ENCODE data around the gene CARNS1. TPM values are rescaled to one million over a fixed set of nuclear protein-coding genes. Genes with fewer than 3 reads are reported as not detected.

CARNS1 gene
- total and polyA plus RNA-seq, 9 of the 15 experiments (the other 6 are each of a cell fraction or from before 2014, with no cell fraction given), result 0.01 to 0.18 (median 0.06) TPM; not detected in 3

- 1% methylated on average over 23 of the region's 40 CpGs for WGBS (ENCODE audit: insufficient coverage, low coverage, missing lambda C conversion rate)
- no TSS peak for BruUV-seq (replicated peaks)
- ATAC-seq (peak; percentile 62), FAIRE-seq (peak; percentile 89), DNase-seq (ENCODE audit: extremely low read depth in 1 of 4, low spot score in 3 of 4) (peak; percentile 86 to 91 (median 89))
- Histone ChIP-seq H3K4me2 (ENCODE audit: insufficient read depth, low read length) (peak overlapping the region; percentile 79), H3K27me3 (ENCODE audit: control insufficient read depth in 2 of 2, insufficient read depth in 2 of 2, low read length in 2 of 2) (no peaks in the 10 kb centered on the region), H3K9me3 (replicated peaks; ENCODE audit: control insufficient read depth, insufficient read depth, low read depth, low read length) (no peaks in the 10 kb centered on the region), H3K79me2 (ENCODE audit: control insufficient read depth, insufficient read depth, low read length) (peaks cover 39% of the 10 kb centered on the region; the same call in 2 of the 3 replicates), H3K36me3 (ENCODE audit: control insufficient read depth, insufficient read depth, low read length) (no peaks in the 10 kb centered on the region), H2AFZ (ENCODE audit: low read depth, low read length) (peak overlapping the region; percentile 73), H3K4me1 (replicated peaks in 1 of 2; ENCODE audit: control insufficient read depth in 2 of 2, insufficient read depth in 2 of 2, low read length in 2 of 2) (peaks cover 58 to 79% of the 10 kb centered on the region in 2 experiments), H4K20me1 (replicated peaks; ENCODE audit: control insufficient read depth, insufficient read depth, low read length) (no peaks in the 10 kb centered on the region), H3K9me1 (ENCODE audit: control insufficient read depth, insufficient read depth, low read length) (no peaks in the 10 kb centered on the region), H3K27ac (ENCODE audit: extremely low read depth, low read depth, low read length) (peak overlapping the region; percentile 95), H3K4me3 (peak overlapping the region; percentile 96), H3K9ac (ENCODE audit: insufficient read depth in 1 of 2, low read depth in 2 of 2, low read length in 2 of 2) (peak overlapping the region; percentile 90 to 95)
- CTCF ChIA-PET (ENCODE audit: low intra/inter-chr PET ratio), result interaction anchor here (0.7 to 4.1 kb wide), 4 partner anchors 16 to 53 kb away, joined by 3 to 21 read pairs (median 4); partner anchors contain the start of gene POLD4
- intact Hi-C loops (cut with micrococcal nuclease), result no loop called here
- POLR2A ChIA-PET, result interaction anchor here (0.5 to 2.3 kb wide), 7 partner anchors 9 to 273 kb away, joined by 3 to 11 read pairs (median 3); no protein-coding TSS in a partner anchor
- in situ Hi-C loops (cut with MboI), result no loop called here
- TF ChIP-seq ZNF561 (CRISPR knock-in tag; conservative IDR thresholded peaks at IDR 0.05) (no peak), SRSF1 (IDR thresholded peaks at IDR 0.05; ENCODE audit: low read depth, low read length) (no peak), BCL6 (CRISPR knock-in tag; IDR thresholded peaks at IDR 0.05) (no peak), NFXL1 (CRISPR knock-in tag; IDR thresholded peaks at IDR 0.05) (no peak), KDM5B (IDR thresholded peaks at IDR 0.05; ENCODE audit: insufficient replicate concordance, low read depth, low read length) (peak; percentile 57), ZNF184 (CRISPR knock-in tag; IDR thresholded peaks at IDR 0.05) (no peak), MAX (CRISPR knock-in tag; IDR thresholded peaks at IDR 0.05) (peak; percentile 83), ASH1L (IDR thresholded peaks at IDR 0.05; ENCODE audit: borderline replicate concordance, low read depth, partially characterized antibody) (no peak), NR2C1 (IDR thresholded peaks at IDR 0.05) (no peak), NR2C1 (tag; IDR thresholded peaks at IDR 0.05) (no peak), EP300 (IDR thresholded peaks at IDR 0.05; ENCODE audit: low read length) (no peak; the same call in 1 of the 2 replicates), ZNF274 (IDR thresholded peaks at IDR 0.05; ENCODE audit: borderline replicate concordance, low read depth, low read length) (no peak), FOXK2 (conservative IDR thresholded peaks at IDR 0.05 in 1 of 2, IDR thresholded peaks at IDR 0.05 in 1 of 2; ENCODE audit: low read depth in 2 of 2) (no peak), MCM3 (IDR thresholded peaks at IDR 0.05) (no peak), HDAC6 (IDR thresholded peaks at IDR 0.05; ENCODE audit: low read depth, low read length) (no peak), FOXP1 (CRISPR knock-in tag; IDR thresholded peaks at IDR 0.05) (peak; percentile 56; the same call in 1 of the 2 replicates), L3MBTL2 (IDR thresholded peaks at IDR 0.05) (peak; percentile 95), KDM4B (IDR thresholded peaks at IDR 0.05; ENCODE audit: borderline replicate concordance in 2 of 2, low read depth in 1 of 2) (peak in 1 of 2 experiments; percentile 82; a peak in 1 of 4 replicates), MCM5 (IDR thresholded peaks at IDR 0.05; ENCODE audit: low read depth) (no peak), BMI1 (IDR thresholded peaks at IDR 0.05; ENCODE audit: low read length) (no peak), NCOA2 (IDR thresholded peaks at IDR 0.05; ENCODE audit: partially characterized antibody in 2 of 2) (no peak)
These were observed 41.6 kb upstream of the CARNS1 start for GRCh38 chr11:67373648-67374570.

Measured in K562 (cell line).